K562 (cell line): ENCODE results near the gene FHDC1.

Experiments used
- BMI1 ChIP-seq: fragments of 150-350 bp; IDR thresholded peaks from 2 replicates; pipeline ENCODE4 v1.6.1; 2014; ENCODE audit warnings: low read length
- PCBP2 ChIP-seq: fragments of 200-400 bp; formaldehyde crosslinking; IDR thresholded peaks from 2 replicates; pipeline ENCODE4 v1.6.1; 2018; ENCODE audit warnings: low read length, low read depth, mild to moderate bottlenecking, moderate library complexity; ENCODE audit not compliant: poor library complexity, severe bottlenecking
- POLR2A ChIP-seq: fragments of 450-650 bp; conservative IDR thresholded peaks from 2 replicates; pipeline ENCODE4 v1.6.1; 2016
- ZNF280B ChIP-seq: fragments of 250-450 bp; sonication (Bioruptor Pico); IDR thresholded peaks from 2 replicates; pipeline ENCODE4 v1.5.1; 2021; ENCODE audit warnings: mild to moderate bottlenecking

GRCh38 chr4:152910521-152910920 is 25.6 kb upstream of the FHDC1 start:
- TF ChIP-seq ZNF280B (CRISPR knock-in tag): no peak
- TF ChIP-seq POLR2A: no peak
- no peak for TF ChIP-seq BMI1
- no peak for TF ChIP-seq PCBP2
